Measurements from ENCODE around the gene IRAK1.
A peak's percentile ranks its signal among the peaks of the same experiment; 100 is the strongest.

Gene IRAK1

DNA sequence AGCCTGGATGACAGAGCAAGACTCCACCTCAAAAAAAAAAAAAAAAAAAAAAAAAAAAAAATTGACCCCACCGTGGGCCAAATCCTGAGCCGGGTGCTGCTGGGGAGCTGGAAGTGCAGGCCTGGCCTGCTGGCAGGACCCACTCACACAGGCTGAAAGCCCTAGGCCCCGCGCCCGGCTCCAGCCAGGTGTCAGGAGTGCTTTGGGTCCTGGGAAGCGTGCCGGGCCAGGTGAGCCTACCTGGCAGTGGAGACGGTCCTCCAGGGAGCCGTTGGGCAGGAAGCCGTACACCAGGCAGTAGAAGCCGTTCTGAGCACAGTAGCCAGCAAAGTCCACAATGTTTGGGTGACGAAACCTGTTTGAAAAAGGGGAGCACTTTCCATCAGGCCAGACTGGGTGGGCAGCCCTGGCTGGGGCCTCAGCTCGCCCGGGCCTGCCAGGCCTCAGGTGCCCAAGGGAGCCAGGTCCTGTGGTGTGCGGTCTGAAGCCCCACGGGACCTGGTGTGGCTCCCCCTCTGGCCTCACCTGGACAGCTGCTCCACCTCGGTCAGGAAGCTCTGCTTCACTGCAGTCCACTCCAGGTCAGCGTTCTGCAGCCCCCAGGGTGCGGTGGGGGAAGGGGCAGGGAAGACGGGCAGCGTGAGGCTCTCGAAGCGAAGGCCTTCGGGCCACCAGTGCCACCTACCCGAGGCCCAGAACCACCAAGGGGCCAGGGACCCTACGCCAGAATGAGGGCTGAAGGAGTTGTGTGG lies 1.8 kb downstream of the IRAK1 start:
- no peak for TF ChIP-seq CTCF (conservative IDR thresholded peaks at IDR 0.05)
- peak overlapping the region; percentile 91 for H3K27ac ChIP-seq

- peak overlapping the region; percentile 91; the same call in 1 of the 2 replicates for H3K27ac ChIP-seq
- no peak for TF ChIP-seq CTCF (conservative IDR thresholded peaks at IDR 0.05)
Measured at GRCh38 chrX:154016366-154017076, 3.2 kb downstream of the IRAK1 start.

GRCh38 chrX:154015581-154016264 lies 4.0 kb downstream of the IRAK1 start:
- peak overlapping the region; percentile 91 for H3K27ac ChIP-seq
- no peak for TF ChIP-seq CTCF (conservative IDR thresholded peaks at IDR 0.05)

- peak overlapping the region; percentile 91 for H3K27ac ChIP-seq
- TF ChIP-seq CTCF (conservative IDR thresholded peaks at IDR 0.05) = no peak
Measured at GRCh38 chrX:154014429-154015380, 5.0 kb downstream of the IRAK1 start.

DNA sequence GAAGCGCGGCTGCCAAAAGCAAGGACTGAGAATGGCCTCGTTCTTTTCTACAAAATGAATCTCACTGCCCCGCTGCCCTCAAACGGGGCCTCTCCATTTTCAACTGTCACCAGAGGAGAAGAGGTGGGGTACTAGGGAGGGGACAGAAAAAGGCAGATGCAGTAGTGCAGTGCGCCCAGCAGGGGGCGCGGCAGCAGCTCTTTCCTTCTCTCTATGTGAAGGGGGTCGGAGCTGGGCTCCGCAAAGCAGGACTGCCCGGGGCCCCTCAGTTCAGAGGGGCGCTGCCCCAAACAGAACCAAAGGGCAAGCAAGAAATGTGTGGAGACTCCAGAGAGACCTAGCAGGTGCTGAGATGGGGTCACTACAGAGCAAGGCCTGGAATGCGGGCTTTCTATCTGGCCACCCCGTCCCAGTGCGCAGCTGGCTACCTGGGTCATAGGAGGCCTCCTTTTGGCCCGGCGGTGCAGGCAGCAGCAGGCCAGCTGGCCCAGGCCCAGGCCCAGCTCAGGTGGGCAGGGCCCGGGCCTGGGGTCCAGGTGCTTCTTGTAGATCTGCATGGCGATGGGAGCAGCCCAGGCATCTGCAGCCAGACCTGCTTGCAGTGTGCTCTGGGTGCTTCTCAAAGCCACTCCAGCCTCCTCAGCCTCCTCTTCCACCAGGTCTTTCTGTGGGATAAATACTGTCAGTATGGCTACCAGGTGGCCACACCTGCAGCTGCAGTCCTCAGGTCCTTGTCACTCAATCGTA lies 5.9 kb downstream of the IRAK1 start:
- no peak overlapping the region for H3K27ac ChIP-seq
- TF ChIP-seq CTCF (conservative IDR thresholded peaks at IDR 0.05) = peak; percentile 85

DNA sequence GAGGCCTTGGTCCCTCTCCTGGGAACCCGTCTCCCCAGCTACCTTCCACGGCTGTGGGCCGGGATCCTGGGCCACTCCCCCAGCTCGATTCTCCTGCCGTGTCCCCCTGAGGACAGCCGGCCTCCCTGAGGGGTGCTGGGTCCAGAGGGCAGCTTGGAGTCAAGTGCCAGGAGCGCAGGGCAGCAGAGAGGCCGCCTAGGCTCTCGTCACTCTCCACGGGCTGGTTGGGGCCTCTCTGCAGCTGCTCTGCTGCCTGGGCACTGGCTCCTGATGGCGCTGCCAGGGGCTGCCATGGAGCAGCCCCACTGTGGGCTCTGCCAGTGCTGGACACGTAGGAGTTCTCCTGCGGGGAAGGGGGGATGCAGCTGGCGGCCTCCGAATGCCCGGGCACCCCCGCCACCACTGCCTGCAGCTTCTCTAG lies 6.7 kb downstream of the IRAK1 start:
- TF ChIP-seq CTCF (conservative IDR thresholded peaks at IDR 0.05) = no peak
- no peak overlapping the region for H3K27ac ChIP-seq
